ENCODE measurements around the gene SERP2.

DNA sequence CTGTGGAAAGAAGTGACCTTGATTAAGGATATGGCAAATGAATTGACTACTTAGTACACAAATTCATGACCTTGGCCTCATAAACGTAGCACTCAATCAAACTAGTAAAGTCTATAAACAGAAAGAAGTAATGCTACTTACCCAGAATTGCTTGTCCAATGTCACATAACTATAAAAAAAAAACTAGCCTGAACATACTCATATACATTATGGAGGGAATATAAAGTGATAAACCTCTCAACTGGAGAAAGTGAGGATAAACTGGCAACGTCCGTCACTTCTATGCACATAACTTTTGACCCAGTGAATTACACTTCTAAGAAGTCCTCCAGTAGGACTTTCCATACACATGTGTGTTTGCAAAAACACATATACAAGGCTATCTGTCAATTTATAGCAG, 7.7 kb upstream of the SERP2 start:
- TF ChIP-seq, protein P1, sequence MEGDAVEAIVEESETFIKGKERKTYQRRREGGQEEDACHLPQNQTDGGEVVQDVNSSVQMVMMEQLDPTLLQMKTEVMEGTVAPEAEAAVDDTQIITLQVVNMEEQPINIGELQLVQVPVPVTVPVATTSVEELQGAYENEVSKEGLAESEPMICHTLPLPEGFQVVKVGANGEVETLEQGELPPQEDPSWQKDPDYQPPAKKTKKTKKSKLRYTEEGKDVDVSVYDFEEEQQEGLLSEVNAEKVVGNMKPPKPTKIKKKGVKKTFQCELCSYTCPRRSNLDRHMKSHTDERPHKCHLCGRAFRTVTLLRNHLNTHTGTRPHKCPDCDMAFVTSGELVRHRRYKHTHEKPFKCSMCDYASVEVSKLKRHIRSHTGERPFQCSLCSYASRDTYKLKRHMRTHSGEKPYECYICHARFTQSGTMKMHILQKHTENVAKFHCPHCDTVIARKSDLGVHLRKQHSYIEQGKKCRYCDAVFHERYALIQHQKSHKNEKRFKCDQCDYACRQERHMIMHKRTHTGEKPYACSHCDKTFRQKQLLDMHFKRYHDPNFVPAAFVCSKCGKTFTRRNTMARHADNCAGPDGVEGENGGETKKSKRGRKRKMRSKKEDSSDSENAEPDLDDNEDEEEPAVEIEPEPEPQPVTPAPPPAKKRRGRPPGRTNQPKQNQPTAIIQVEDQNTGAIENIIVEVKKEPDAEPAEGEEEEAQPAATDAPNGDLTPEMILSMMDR (IDR thresholded peaks at IDR 0.05): no peak
- TF ChIP-seq EZH2 (IDR thresholded peaks at IDR 0.05; ENCODE audit: borderline replicate concordance, insufficient read depth, low read depth, low read length, poor library complexity, severe bottlenecking): no peak

All from B cell (primary cell).